Endometrium (tissue), 2 donors: ENCODE results near the gene KIF26A.
"Not testable (repeated sequence)": the region's sequence is repeated elsewhere in the genome, so short reads cannot be mapped to it uniquely, and the experiment has no call there.

Experiments used
- FAIRE-seq: peaks from 2 replicates; lab custom pipeline; 2012; peaks lifted over from hg19 to GRCh38; lab: Jason Lieb, UNC
- donor health status: control.
- donor health status: control.

Gene KIF26A

GRCh38 chr14:104192146-104192882 is 53.9 kb downstream of the KIF26A start:
- FAIRE-seq, result no peak

GRCh38 chr14:104192883-104193245 is 54.5 kb downstream of the KIF26A start:
- no peak for FAIRE-seq

- FAIRE-seq, result no peak
Observed at GRCh38 chr14:104194016-104194415, 55.6 kb downstream of the KIF26A start.

- FAIRE-seq, result no peak
Observed at GRCh38 chr14:104194716-104195115, 56.3 kb downstream of the KIF26A start.

- no peak for FAIRE-seq
Observed at GRCh38 chr14:104195361-104195760, 57.0 kb downstream of the KIF26A start.

- FAIRE-seq, result no peak
Observed at GRCh38 chr14:104195878-104196277, 57.5 kb downstream of the KIF26A start.

- FAIRE-seq, result no peak
Observed at GRCh38 chr14:104196461-104197140, 58.2 kb downstream of the KIF26A start.

GRCh38 chr14:104197449-104198247 is 59.3 kb downstream of the KIF26A start:
- no peak for FAIRE-seq

- no peak for FAIRE-seq
Observed at GRCh38 chr14:104199266-104199895, 61.0 kb downstream of the KIF26A start.

- no peak for FAIRE-seq
Observed at GRCh38 chr14:104200106-104200505, 61.7 kb downstream of the KIF26A start.

GRCh38 chr14:104200591-104200990 is 62.2 kb downstream of the KIF26A start:
- no peak for FAIRE-seq

- no peak for FAIRE-seq
Observed at GRCh38 chr14:104201063-104201462, 62.7 kb downstream of the KIF26A start.

GRCh38 chr14:104201496-104201895 is 63.1 kb downstream of the KIF26A start:
- FAIRE-seq, result no peak

- no peak for FAIRE-seq
Observed at GRCh38 chr14:104202259-104203070, 64.1 kb downstream of the KIF26A start.

- no peak for FAIRE-seq
Observed at GRCh38 chr14:104203071-104203425, 64.7 kb downstream of the KIF26A start.

GRCh38 chr14:104204660-104205149 is 66.3 kb downstream of the KIF26A start:
- no peak for FAIRE-seq

- FAIRE-seq, result no peak
Observed at GRCh38 chr14:104205781-104206180, 67.4 kb downstream of the KIF26A start.

- FAIRE-seq, result no peak
Observed at GRCh38 chr14:104206281-104206904, 68.0 kb downstream of the KIF26A start.

- no peak for FAIRE-seq
Observed at GRCh38 chr14:104207142-104208014, 69.0 kb downstream of the KIF26A start.

GRCh38 chr14:104208015-104208295 is 69.6 kb downstream of the KIF26A start:
- FAIRE-seq, result not testable (repeated sequence)
